GM18870 (cell line): ENCODE results near the gene SLC27A5.
"Not testable (repeated sequence)": the region's sequence is repeated elsewhere in the genome, so short reads cannot be mapped to it uniquely, and the experiment has no call there.

Source experiments
- ATAC-seq: cut with Tn5 transposase; IDR thresholded peaks from one replicate; pipeline ENCODE4 v1.9.1; 2021; ENCODE audit warnings: moderate library complexity; ENCODE audit not compliant: unreplicated experiment

SLC27A5 gene

GRCh38 chr19:58551123-58551497, 39.3 kb upstream of the SLC27A5 start:
- ATAC-seq: no peak

- no peak for ATAC-seq
These were observed 38.8 kb upstream of the SLC27A5 start for GRCh38 chr19:58550362-58551122.

- no peak for ATAC-seq
These were observed 38.0 kb upstream of the SLC27A5 start for GRCh38 chr19:58549664-58550361.

GRCh38 chr19:58548859-58549663, 37.3 kb upstream of the SLC27A5 start:
- ATAC-seq: no peak

- no peak for ATAC-seq
These were observed 35.8 kb upstream of the SLC27A5 start for GRCh38 chr19:58547323-58548312.

GRCh38 chr19:58546019-58546530, 34.3 kb upstream of the SLC27A5 start:
- no peak for ATAC-seq

GRCh38 chr19:58545286-58546018, 33.7 kb upstream of the SLC27A5 start:
- ATAC-seq: no peak

- peak; percentile 29 for ATAC-seq
These were observed 32.9 kb upstream of the SLC27A5 start for GRCh38 chr19:58544591-58545285.

- ATAC-seq: peak; percentile 87
These were observed 32.2 kb upstream of the SLC27A5 start, which contains the start of gene TRIM28 for GRCh38 chr19:58543826-58544590. TRIM28 (plus strand) TSS chr19:58544064; CDS start chr19:58544758, 694 bp downstream.

GRCh38 chr19:58542641-58543372, 31.0 kb upstream of the SLC27A5 start:
- ATAC-seq: not testable (repeated sequence)

GRCh38 chr19:58539169-58539559, 27.4 kb upstream of the SLC27A5 start:
- not testable (repeated sequence) for ATAC-seq

- ATAC-seq: no peak
These were observed 26.7 kb upstream of the SLC27A5 start for GRCh38 chr19:58538257-58539168.

GRCh38 chr19:58536852-58537798, 25.3 kb upstream of the SLC27A5 start:
- no peak for ATAC-seq

- no peak for ATAC-seq
These were observed 24.1 kb upstream of the SLC27A5 start for GRCh38 chr19:58535857-58536256.
